ENCODE results near the gene EMILIN2.

DNA sequence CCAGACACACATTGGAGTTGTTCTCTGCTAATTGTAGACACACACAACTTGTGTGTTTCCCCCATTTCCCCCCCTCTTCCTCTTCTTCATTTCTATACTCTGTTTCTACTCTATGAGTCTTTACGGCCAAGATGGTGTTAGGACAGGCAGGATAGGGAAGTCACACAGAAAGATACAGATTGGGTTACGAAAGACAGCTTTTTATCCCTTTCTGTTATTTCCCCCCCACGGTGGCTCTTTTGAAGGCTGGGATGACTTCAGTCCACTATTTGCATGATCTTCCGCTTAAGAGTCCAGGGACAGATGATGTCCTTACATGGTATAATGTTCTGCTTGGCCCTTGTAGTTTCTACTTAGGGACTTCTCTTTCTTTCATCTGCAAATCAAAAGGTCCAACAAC, 1.6 kb upstream of the EMILIN2 start:
- TF ChIP-seq GATA2 (IDR thresholded peaks at IDR 0.05; ENCODE audit: low read depth, low read length) (no peak), GATA3 (IDR thresholded peaks at IDR 0.05; ENCODE audit: low read depth, low read length) (no peak)
